ENCODE measurements around the gene ARHGEF4. TPM values are rescaled to one million over a fixed set of nuclear protein-coding genes. Genes with fewer than 3 reads are reported as not detected.
A peak's percentile ranks its signal among the peaks of the same experiment; 100 is the strongest.

The ARHGEF4 gene
- total RNA-seq, 1 donor from 2014 or later, result 16.4 TPM

DNA sequence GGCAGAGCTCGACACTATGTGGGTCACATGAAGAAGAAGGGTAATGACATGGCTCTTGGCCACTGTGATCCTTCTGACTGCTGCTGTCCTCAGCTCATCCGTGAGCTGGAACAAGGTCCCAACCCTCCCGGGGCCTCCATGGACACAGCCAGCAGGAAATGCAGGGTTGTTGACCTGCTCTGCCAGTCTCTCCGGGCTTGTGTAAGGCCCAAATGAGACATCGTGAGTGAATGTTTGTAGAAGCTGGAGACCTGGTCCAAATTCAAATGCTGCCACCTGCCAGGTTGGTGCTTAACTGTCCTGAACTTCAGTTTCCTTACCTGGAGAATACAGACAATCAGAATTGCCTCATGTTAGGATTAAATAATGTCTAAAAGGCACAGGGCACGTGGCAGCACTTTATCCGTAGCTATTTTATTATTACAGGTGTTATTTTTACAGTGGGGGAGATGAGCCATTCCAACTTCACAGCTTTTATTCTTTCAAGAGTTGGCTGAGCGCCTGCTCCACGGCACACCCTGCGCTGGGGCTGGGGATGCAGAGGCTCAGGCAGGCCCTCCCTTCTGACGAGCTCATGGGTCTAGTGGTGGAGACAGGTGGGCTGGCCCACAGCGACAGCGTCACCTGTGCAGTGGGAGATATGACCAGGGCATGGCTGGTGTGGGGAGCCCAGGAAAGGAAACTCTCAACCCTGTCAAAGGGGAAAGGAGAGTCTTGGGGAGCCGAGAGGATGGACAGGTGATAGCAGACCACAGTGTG, 15.1 kb downstream of the ARHGEF4 start:
- DNase-seq (ENCODE audit: low spot score), result no peak

GRCh38 chr2:130852521-130853115, 15.9 kb downstream of the ARHGEF4 start:
- no peak for DNase-seq (ENCODE audit: low spot score)

DNA sequence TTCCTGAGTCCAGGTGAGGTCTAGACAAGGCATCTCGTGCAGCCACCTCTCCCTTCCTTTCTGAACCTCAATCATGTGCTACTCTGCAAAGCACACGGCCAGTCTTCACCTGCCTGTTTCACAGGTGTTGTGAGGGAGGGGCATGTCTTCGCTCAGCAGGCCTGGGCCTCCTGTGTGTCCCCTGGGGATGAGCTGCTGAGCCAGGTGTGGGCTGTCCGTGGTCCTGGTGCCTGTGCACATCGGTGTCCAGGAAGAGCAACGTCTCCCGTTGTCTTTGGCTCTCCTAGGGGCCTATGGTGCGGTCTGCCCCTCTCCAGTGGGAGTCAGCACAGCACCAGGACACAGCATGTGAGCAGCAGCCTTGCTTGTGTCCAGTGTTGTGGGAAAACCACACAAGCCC, 16.7 kb downstream of the ARHGEF4 start:
- DNase-seq (ENCODE audit: low spot score), result no peak

GRCh38 chr2:130854301-130854700, 17.6 kb downstream of the ARHGEF4 start:
- no peak for DNase-seq (ENCODE audit: low spot score)

GRCh38 chr2:130864830-130865800, 28.4 kb downstream of the ARHGEF4 start:
- DNase-seq (ENCODE audit: low spot score), result peak; percentile 70

DNA sequence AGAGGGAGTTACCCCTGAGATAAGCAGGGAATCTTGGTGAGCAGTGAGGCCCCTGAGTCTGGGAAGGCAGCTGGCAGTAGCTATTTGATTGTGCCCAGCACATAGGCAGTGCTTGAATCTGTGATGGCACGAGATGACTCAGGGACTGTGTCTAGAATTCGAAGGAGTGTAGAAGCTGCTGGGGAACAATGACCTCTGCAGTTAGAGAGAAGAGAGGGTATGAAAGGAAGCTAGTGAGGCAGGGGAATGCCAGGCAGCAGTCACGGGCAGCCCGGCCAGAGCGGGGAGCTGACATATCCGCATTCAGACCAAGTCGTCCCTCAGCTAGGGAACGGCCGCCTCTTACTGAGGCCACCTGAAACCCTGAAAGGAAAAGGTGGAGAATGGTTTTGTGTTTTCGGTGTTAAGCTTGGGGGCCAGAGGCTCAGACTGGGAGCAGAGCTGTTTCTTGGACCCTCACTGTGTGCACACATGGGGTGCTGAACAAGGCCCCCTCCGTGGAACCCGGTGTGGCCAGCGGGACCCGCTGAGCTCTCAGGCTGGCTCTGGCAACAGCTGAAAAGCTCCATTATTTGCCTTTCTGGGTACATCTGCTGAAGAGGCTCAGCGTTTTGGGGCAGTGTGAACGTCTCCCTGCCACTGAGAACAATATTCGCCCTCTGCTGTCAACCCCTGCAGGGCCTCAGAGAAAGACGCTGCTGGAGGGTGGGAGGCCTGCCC, 32.9 kb downstream of the ARHGEF4 start:
- no peak for DNase-seq (ENCODE audit: low spot score)

- DNase-seq (ENCODE audit: low spot score), result no peak
These were observed 33.4 kb downstream of the ARHGEF4 start for GRCh38 chr2:130870161-130870485.

DNA sequence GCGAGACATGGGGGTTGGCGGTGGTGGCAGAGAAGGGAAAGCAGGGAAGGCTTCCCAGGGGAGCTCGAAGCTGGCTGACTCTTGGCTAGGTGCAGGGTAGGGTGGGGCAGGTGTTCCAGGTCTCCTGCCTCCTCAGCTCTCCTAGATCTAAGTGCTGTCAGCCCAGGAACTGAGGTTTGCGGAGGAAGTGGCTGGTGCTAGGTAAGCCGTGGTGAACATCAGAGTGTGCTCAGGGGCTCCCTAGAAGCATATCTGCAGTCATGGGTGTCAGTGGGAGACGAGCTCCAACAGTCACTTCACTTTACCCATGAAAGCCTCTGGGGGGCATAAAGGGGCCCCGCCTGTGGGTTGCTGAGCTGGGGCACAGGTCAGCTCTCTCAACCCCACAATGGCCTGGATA, 34.1 kb downstream of the ARHGEF4 start:
- DNase-seq (ENCODE audit: low spot score), result peak; percentile 19

DNA sequence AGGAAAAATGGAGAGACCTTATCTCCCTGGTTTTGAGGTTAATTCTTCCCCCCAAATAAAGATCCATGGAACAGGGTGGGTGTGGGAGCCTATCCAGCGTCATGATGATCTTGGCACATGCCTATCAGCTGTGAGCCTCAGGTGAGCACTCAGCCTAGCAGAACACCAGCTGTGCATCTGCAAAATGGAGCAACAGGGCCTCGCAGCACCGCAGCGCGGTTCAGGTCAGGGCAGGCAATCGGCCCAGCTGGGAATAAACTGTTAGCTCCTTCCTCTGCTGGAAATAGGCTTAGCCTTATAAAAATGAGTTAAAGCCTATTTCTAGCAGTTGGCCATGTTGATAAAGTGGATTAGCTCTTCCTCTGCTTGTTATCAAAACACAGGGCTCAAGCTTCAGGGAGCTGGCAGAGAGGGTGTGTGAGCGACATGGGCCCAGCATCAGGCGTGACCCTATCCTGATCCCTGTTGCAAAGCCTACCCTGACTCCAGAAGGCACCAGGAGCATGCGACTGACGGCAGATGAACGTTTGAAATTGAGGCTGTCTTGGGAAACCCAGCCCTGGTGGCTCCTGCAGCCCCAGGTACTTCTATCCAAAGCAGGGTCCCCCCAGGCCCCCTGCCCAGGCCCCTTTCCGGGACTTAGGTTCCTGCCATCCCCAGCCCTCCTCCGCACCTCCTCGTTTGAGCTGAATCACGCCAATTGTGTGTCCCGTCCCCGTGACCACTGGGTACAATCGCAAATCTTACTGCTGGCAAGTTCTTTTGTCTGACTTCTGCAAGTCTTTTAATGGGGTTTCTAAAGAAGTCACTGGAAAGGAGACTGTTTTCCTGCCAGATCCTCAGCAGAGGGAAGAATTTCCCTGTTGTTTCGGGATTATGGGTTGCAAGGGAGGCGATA, 35.4 kb downstream of the ARHGEF4 start:
- peak; percentile 0 for DNase-seq (ENCODE audit: low spot score)

DNA sequence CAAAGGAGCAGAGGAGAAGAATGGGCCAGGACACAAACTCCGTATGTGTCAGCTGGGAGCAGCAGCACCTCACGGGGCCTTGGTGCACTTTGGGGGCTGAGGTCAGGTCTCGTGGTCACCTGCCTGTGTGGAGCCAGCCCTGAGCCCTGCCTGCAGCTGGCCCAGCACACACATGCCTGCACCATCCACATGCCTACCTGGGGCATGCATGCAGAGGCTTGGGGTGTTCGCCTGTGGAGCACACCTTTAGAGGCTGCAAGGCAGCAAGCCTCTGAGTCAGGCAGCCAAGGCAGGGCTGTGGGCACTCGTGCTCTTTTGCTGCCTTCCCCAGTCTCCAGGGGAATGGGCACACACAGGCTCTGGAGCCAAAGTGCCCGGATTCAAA, 36.0 kb downstream of the ARHGEF4 start:
- no peak for DNase-seq (ENCODE audit: low spot score)

DNA sequence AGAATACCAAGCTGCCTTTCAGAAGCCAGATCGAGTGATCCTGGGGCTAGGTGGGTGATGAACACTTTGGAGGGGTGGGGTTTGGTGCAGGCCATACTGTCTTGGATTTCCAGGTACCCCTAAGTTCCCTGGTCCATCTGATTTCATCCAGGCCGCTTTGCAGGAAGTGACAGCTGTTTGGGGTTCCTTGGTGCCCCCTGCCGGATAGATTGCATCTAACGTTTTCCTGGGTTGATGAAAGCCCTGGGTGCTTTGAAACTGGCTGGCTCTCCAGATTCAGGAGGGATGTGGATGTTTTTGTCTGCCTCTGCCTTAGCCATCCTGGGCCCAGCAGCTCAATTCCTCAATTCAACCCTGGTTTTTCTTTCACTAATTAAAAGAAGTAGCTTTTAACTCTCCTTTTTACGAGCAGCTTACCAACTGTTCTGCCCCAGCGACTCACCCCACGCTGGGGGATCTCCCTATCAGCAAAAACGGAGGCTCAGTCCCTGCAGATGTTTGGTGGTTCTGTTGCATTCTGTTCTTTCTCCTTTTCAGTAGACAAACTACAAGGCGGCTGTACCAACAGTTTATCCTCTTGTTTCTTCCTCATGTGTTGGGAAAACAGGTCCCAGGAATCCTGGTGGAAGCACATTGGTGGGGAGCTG, 37.1 kb downstream of the ARHGEF4 start:
- DNase-seq (ENCODE audit: low spot score), result peak; percentile 78

- no peak for DNase-seq (ENCODE audit: low spot score)
These were observed 37.8 kb downstream of the ARHGEF4 start for GRCh38 chr2:130874512-130874911.

GRCh38 chr2:130875935-130876334, 39.2 kb downstream of the ARHGEF4 start:
- DNase-seq (ENCODE audit: low spot score), result peak; percentile 5

DNA sequence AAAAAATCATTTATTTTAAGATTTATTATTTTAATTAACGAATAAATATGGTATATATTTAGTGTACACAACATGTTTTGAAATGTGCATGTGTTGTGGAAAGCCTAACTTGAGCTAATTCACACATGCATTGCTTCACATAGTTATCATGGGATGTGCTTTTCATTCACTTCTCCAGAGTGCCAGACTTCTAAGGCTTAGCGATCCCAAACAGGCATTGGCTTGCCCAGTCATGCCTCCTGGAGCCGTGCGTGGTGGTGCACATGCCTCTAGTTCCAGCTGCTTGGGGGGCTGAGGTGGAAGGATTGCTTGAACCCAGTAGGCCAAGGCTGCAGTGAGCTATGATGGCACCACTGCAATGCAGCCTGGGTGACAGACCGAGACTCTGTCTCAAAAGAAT, 40.5 kb downstream of the ARHGEF4 start:
- DNase-seq (ENCODE audit: low spot score), result peak; percentile 37

GRCh38 chr2:130878316-130878715, 41.6 kb downstream of the ARHGEF4 start:
- no peak for DNase-seq (ENCODE audit: low spot score)

DNA sequence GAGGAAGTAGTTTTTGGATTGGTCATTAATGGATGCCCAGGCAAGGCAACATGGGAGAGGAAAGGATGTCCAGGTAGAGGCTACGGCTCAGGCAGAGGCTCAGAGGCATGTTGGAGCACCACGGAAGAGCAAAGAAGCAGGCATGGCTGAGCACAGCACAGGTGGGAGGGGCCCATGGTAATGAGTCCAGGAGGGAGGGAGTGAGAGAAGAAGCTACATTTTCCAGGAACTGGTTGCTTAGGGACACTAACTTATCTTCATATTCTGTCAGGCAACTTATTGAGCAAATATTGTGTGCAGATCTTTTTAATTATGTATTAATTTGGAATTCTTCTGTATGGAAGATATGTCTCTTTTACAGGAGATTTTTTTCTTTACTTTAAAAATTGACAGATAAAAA, 42.2 kb downstream of the ARHGEF4 start:
- DNase-seq (ENCODE audit: low spot score), result peak; percentile 6

- no peak for DNase-seq (ENCODE audit: low spot score)
These were observed 45.5 kb downstream of the ARHGEF4 start for GRCh38 chr2:130882111-130882690.

GRCh38 chr2:130882991-130883390, 46.3 kb downstream of the ARHGEF4 start:
- DNase-seq (ENCODE audit: low spot score), result no peak

GRCh38 chr2:130883496-130883895, 46.8 kb downstream of the ARHGEF4 start:
- DNase-seq (ENCODE audit: low spot score), result no peak

- no peak for DNase-seq (ENCODE audit: low spot score)
These were observed 47.3 kb downstream of the ARHGEF4 start for GRCh38 chr2:130884013-130884412.

Data from ureter (tissue), 1 donor.